ENCODE results near the gene FGF14.

The FGF14 gene

DNA sequence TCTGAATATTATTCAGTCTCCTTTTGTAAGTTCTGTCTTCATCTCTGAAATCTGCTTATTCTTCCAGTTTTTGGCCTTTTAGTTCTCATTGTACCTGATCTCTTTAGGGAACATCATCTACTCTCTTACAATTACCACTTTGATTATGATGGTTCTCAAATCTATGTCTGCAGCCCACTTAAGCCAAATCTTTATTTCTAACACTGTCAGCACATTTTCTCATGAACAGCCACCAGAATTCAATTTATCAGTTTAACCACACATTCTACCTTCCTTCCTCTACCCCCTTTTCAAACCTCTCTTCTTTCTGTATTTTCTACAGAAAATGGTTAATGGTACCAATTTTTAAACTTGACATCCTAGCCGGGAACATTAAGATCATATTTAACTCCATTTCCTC, 175.3 kb downstream of the FGF14 start:
- Histone ChIP-seq H3K36me3 (no peaks in the 10 kb centered on the region), H3K9me3 (replicated peaks in 1 of 11) (no peaks in the 10 kb centered on the region), H3K4me3 (no peak overlapping the region), H3K27me3 (no peaks in the 10 kb centered on the region), H3K4me2 (no peak overlapping the region), H3K4me1 (no peaks in the 10 kb centered on the region), H3K9ac (no peak overlapping the region), H3K27ac (no peak overlapping the region), H4K20me1 (no peaks in the 10 kb centered on the region)
- TF ChIP-seq Cebpa-rat (IDR thresholded peaks at IDR 0.05), result no peak

DNA sequence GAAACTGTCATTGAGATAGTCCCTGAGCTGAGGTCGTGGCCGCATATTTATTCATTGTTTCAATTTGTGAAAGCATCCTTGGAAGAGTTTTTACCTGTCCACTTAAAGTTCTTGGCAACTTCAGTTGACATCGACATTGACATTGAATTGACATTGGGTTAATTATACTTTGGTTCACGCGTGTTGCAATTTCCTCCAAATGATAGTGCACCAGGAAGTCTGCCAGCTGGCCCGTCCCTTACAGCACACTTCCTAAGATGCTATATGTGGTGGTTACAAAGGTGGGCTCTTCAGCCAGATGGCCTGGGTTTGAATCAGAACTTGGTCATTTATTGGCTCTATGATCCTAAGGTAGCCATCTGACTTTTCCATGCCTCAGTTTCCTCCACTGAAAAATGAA, 176.0 kb downstream of the FGF14 start:
- no peaks in the 10 kb centered on the region for H3K9me3 ChIP-seq (replicated peaks in 1 of 11)

DNA sequence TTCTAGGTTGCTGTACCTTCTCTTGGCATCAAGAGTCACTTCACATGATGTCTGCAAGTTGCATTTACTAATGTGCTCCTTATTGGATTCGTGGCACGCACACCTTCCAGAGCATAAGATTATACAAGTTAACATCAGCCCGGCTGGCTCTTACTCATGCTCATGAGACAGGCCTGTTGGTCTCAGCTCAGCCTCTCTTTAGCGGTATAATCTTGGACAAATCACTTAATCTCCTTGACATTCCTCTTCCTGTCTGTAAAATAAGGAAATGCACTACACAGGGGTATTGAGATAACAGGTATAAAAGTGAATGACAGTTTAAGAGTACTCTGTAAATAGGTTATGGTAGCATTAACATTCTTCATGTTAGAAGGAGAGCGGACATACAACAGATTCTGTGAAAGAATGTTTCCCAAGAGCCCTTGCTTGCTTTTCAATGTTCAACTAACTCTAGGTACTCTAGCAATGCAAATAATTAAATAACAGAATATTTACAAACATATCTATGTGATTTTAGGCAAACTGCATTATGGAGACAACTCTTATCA, 181.1 kb downstream of the FGF14 start:
- Histone ChIP-seq H3K36me3 (no peaks in the 10 kb centered on the region), H4K20me1 (no peaks in the 10 kb centered on the region), H3K4me3 (no peak overlapping the region), H3K9ac (no peak overlapping the region), H3K27ac (no peak overlapping the region), H3K4me2 (no peak overlapping the region), H3K27me3 (no peaks in the 10 kb centered on the region), H3K4me1 (no peaks in the 10 kb centered on the region), H3K9me3 (replicated peaks in 1 of 11) (no peaks in the 10 kb centered on the region)
- TF ChIP-seq Cebpa-rat (IDR thresholded peaks at IDR 0.05), result no peak

More for the DNA sequence above, 176.0 kb downstream of the FGF14 start:
- no peaks in the 10 kb centered on the region for H3K36me3 ChIP-seq
- no peak for TF ChIP-seq Cebpa-rat (IDR thresholded peaks at IDR 0.05)
- H3K27ac ChIP-seq, result no peak overlapping the region
- no peaks in the 10 kb centered on the region for H3K27me3 ChIP-seq
- no peaks in the 10 kb centered on the region for H3K4me1 ChIP-seq
- no peak overlapping the region for H3K9ac ChIP-seq
- H4K20me1 ChIP-seq, result no peaks in the 10 kb centered on the region
- no peak overlapping the region for H3K4me2 ChIP-seq
- H3K4me3 ChIP-seq, result no peak overlapping the region

DNA sequence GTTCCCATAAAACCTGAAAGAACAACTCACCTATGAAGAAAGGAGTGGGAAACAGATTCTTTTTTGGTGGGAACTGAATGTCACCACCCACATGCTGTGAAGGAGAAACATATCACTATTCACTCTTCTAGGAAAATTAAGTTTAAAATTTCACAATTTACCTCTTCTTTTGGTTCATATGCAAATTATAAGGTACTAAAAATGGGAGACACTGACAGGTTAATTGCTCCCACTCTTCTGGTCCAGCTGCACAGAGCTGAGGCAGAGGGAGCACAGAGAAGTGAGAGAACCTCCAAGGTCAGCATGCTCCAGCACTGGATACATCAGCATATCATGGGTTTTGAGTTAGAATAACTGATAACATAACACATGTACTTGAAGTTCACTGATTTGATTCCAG, 186.9 kb downstream of the FGF14 start:
- Histone ChIP-seq H3K27me3 (no peaks in the 10 kb centered on the region), H3K9me3 (replicated peaks in 1 of 11) (no peaks in the 10 kb centered on the region), H3K4me2 (no peak overlapping the region), H3K27ac (no peak overlapping the region), H3K9ac (no peak overlapping the region), H3K4me1 (no peaks in the 10 kb centered on the region), H3K4me3 (no peak overlapping the region), H4K20me1 (no peaks in the 10 kb centered on the region), H3K36me3 (no peaks in the 10 kb centered on the region)
- TF ChIP-seq Cebpa-rat (IDR thresholded peaks at IDR 0.05), result no peak

DNA sequence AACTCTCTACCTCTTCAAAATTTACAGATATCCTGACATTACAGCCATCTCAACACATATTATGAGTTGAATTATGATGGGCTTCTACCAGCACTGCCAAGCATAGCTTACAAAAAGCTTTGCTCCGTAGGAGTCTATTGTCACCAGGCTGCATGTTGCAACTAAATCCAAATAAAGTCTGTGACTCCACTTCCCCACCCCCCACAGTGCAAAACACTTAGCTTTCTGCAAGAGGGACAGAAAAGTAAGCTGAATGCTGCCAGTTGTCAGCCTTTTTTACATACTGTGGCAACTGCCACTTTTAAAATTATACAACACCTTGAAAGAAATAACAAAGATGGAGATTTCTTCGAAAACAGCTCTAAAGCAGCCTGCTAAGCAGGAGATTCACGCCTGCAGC, 189.1 kb downstream of the FGF14 start:
- Histone ChIP-seq H3K4me2 (no peak overlapping the region), H3K9ac (no peak overlapping the region), H3K4me3 (no peak overlapping the region), H3K27me3 (no peaks in the 10 kb centered on the region), H4K20me1 (no peaks in the 10 kb centered on the region), H3K27ac (no peak overlapping the region), H3K36me3 (no peaks in the 10 kb centered on the region), H3K9me3 (replicated peaks in 1 of 11) (no peaks in the 10 kb centered on the region), H3K4me1 (no peaks in the 10 kb centered on the region)
- TF ChIP-seq Cebpa-rat (IDR thresholded peaks at IDR 0.05), result no peak

DNA sequence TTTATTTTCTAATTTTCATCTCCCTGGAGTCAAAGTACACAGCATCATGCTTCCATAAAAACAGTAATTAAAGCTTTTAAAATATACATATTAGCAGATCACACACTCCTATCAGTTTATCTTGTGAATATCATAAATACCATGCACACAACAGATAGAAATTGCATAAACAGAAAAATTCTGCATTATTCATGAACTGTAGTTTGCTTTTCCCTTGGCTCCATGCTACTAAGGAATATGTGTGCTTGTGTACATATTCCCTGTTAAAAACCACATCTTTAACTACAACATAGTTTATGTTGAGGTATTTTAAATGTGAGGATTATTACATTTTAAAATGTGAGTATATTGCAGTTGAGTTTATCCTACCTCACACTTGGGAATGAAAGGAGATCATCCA, 193.5 kb downstream of the FGF14 start:
- no peak overlapping the region for H3K9ac ChIP-seq
- no peak overlapping the region for H3K27ac ChIP-seq
- TF ChIP-seq Cebpa-rat (IDR thresholded peaks at IDR 0.05), result no peak
- H3K4me1 ChIP-seq, result no peaks in the 10 kb centered on the region
- no peak overlapping the region for H3K4me3 ChIP-seq
- no peak overlapping the region for H3K4me2 ChIP-seq
- no peaks in the 10 kb centered on the region for H3K27me3 ChIP-seq
- no peaks in the 10 kb centered on the region for H4K20me1 ChIP-seq
- H3K9me3 ChIP-seq (replicated peaks in 1 of 11), result no peaks in the 10 kb centered on the region
- no peaks in the 10 kb centered on the region for H3K36me3 ChIP-seq

DNA sequence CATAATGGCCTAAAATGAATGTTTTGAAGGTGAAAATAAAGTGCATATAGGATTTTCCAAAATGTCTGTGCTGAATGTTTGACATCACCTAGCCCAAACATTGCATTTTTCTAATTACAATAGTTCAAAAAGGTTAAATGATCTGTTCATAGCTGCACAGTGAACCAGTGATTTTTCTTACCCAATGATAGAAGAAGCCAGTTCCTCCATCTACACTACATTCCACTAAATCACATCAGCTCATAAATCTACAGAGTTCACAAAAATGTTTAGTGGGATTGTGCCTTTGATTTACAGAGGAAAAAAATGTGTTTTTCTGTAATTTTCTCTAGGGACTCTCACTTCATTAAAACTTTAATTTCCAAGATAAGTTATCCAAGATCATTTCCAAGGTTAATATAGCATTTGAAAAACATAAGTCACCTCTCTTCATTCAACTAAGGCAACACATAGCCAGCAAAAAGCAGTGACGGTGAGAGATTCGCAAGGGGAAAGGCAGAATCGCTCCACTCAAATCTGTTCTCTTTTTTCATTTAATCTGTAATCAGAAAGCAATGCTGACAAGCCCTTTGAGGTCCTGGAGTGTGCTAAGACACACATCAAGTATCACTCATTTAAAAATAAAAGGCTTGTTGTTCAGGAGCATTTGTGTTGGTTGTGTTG, 194.0 kb downstream of the FGF14 start:
- Histone ChIP-seq H3K4me2 (no peak overlapping the region), H3K4me3 (no peak overlapping the region), H3K9ac (no peak overlapping the region), H3K9me3 (replicated peaks in 1 of 11) (no peaks in the 10 kb centered on the region), H3K27ac (no peak overlapping the region), H4K20me1 (no peaks in the 10 kb centered on the region), H3K27me3 (no peaks in the 10 kb centered on the region), H3K4me1 (no peaks in the 10 kb centered on the region), H3K36me3 (no peaks in the 10 kb centered on the region)
- no peak for TF ChIP-seq Cebpa-rat (IDR thresholded peaks at IDR 0.05)

DNA sequence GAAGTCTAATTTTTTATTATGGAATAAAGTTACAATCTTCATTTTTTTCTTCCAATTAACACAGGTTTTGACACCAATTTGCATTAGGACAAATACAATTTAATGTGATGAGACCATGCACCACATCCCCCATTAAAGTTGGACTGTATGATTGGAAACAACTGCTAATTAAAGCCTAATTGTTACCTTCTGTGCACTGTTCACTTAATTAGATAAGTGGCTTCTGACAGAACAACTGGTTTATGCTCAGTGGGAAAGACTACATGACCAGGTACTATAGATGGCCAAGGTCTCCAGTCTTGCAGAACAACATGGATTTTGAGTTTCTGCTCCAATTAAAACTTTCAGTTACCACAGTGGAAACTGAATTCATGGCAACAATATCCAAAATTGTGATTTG, 198.1 kb downstream of the FGF14 start:
- no peaks in the 10 kb centered on the region for H3K4me1 ChIP-seq
- no peaks in the 10 kb centered on the region for H4K20me1 ChIP-seq
- no peak overlapping the region for H3K9ac ChIP-seq
- H3K9me3 ChIP-seq (replicated peaks in 1 of 11), result no peaks in the 10 kb centered on the region
- H3K4me3 ChIP-seq, result no peak overlapping the region
- no peaks in the 10 kb centered on the region for H3K27me3 ChIP-seq
- no peak overlapping the region for H3K4me2 ChIP-seq
- no peak overlapping the region for H3K27ac ChIP-seq
- TF ChIP-seq Cebpa-rat (IDR thresholded peaks at IDR 0.05), result no peak
- no peaks in the 10 kb centered on the region for H3K36me3 ChIP-seq

DNA sequence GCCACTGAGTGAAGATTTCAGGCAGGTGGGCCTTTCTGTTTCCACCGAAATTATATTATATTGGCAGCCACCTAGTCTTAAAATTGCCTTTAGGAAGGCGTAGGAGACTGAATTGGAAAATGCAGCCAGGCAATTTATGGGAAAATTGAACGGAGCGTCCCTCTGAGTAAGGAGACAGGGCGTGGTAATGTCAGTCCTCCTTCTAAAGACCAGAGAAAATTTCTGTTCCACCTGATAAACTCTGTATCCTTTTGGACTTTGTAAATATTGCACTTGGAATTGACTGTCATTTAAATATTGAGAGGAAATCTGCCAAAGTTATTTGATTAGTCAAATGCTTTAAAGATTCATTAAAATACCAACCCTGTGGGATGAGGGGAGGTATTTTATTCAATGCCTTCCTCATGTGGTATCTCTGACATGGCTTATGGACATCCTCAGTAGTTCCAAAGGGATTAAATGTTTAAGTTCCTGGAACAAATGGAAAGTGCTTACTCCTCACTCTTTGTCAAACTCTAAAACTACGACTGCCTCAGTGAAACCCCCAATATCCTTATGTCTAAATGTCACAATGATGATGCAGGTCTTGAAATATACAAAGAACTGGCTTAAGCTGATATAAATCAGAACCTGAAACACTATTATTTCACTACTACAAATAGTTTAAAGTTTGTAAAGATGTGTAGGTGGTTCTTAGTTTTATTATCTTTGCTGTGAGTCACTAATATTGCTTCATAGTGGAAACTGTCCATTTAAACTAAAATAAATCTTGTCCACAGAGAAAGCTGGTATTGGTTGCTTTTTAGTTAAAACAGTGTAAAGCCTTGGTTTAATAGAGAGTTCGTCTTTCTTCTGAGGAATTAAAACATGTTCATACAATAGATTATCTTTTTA, 203.2 kb downstream of the FGF14 start:
- no peak for TF ChIP-seq Cebpa-rat (IDR thresholded peaks at IDR 0.05)
- H3K9ac ChIP-seq, result no peak overlapping the region
- H3K9me3 ChIP-seq (replicated peaks in 1 of 11), result no peaks in the 10 kb centered on the region
- H4K20me1 ChIP-seq, result no peaks in the 10 kb centered on the region
- no peak overlapping the region for H3K4me3 ChIP-seq
- no peak overlapping the region for H3K27ac ChIP-seq
- H3K36me3 ChIP-seq, result no peaks in the 10 kb centered on the region
- no peaks in the 10 kb centered on the region for H3K27me3 ChIP-seq
- H3K4me2 ChIP-seq, result no peak overlapping the region
- H3K4me1 ChIP-seq, result no peaks in the 10 kb centered on the region

DNA sequence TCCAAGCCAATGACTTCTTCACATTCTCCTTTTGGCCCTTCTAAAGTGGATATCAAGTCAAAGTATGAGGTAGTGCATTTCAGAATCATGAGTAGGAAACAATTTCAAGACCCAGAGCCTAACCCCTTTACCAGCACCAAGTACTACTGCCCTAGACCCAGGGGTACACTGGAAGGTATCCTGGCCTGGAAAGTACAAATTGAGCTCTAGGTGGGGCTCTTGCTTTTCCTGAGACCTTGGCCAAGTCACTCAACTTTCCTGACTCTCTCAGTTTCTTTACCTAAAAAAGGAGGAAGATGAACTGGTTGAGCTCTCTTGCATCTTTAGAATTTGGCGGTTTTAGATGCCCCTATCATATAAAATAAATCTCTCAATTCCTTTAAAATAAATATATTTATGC, 204.7 kb downstream of the FGF14 start:
- Histone ChIP-seq H3K4me3 (no peak overlapping the region), H3K9ac (no peak overlapping the region)

More for the DNA sequence above, 204.7 kb downstream of the FGF14 start:
- H3K9me3 ChIP-seq (replicated peaks in 1 of 11), result no peaks in the 10 kb centered on the region
- H3K36me3 ChIP-seq, result no peaks in the 10 kb centered on the region
- no peak overlapping the region for H3K4me2 ChIP-seq
- no peaks in the 10 kb centered on the region for H3K27me3 ChIP-seq
- no peaks in the 10 kb centered on the region for H4K20me1 ChIP-seq
- peaks cover 0 to 11% (median 0%) of the 10 kb centered on the region in 10 experiments; a peak in 6 of 20 replicates for H3K4me1 ChIP-seq
- no peak for TF ChIP-seq Cebpa-rat (IDR thresholded peaks at IDR 0.05)
- no peak overlapping the region for H3K27ac ChIP-seq

Data from BLaER1 treated with 17β-estradiol and CSF1 and Interleukin-3, amounts not matched to agents 10 nM and 100 nM (cell line).